Activated T-cell treated with anti-CD3 and anti-CD28 coated beads, Interleukin-2, amount 50 U/mL, for 48 hours (primary cell): ENCODE measurements around the gene HSDL1.

Source experiments
- DNase-seq, 2 experiments: peaks; one replicate each; pipeline ENCODE4 v3.0.0-alpha.2; 2020

HSDL1 gene

DNA sequence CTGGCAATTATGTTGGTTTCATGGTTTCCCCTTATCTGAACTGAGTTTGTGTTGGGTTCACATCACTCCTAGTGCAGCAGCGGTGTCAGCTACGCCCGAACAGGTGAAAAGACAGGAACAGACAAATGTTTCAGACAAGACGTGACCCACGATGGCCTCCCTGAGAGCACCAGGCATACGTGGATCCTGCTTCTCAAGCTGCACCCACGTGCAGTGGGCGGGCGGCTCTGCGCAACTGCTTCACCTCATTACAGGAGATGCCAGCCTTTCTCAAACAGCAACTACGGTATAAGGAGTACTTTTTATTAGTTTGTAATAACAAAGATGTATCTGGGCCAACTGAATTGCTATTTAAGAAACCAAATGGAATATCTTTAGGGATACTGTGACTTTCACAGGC is 69.6 kb downstream of the HSDL1 start:
- no peak for DNase-seq

DNA sequence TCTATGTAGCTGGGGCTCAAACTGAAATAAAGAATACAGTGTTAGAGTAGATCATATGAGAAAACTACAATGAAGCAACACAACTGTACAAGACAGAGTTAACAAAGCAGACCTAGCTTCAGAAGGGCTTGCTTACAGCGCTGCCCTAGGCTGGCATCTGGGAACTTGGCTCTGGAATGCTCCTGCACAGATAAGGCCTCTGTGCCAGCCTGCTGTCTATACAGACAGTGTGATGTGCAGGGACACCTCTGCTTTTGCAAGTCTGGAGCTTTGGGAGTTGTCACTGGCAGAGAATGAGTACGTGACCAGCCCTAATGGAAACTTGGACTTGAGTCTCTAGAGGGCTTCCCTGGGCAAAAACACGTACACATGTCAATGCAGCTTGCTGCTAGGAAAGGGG is 70.3 kb downstream of the HSDL1 start:
- DNase-seq = no peak
